AG04449 (cell line): ENCODE data around the gene SAMM50.

ENCODE experiments used
- CTCF ChIA-PET: fragments of 350-600 bp; formaldehyde crosslinking; extraction: SDS; loops from one replicate; lab custom pipeline; 2021; ENCODE audit warnings: antibody characterized with exemption; lab: Yijun Ruan, JAX
- POLR2A ChIA-PET: fragments of 400-600, 350-600 bp; formaldehyde crosslinking; extraction: SDS; loops from one replicate; lab custom pipeline; 2020; ENCODE audit warnings: antibody characterized with exemption, inconsistent platforms; lab: Yijun Ruan, JAX
- DNase-seq: peaks from one replicate; pipeline ENCODE4 v3.0.0-alpha.2; 2010; ENCODE audit warnings: low read depth, low spot score
- H3K4me3 ChIP-seq: 2 replicates; pipeline ENCODE4 v1.5.1; 2011; ENCODE audit warnings: low read depth, mild to moderate bottlenecking, control low read depth, low read length
- CTCF ChIP-seq: IDR thresholded peaks from one replicate; pipeline ENCODE4 v1.5.1; 2011; ENCODE audit warnings: mild to moderate bottlenecking, moderate library complexity, low read length, control low read depth, inconsistent platforms; ENCODE audit not compliant: insufficient read depth; ENCODE audit errors: missing control alignments

SAMM50 gene

GRCh38 chr22:43919106-43919973, 35.9 kb upstream of the SAMM50 start:
- POLR2A ChIA-PET = no interaction called here

GRCh38 chr22:43921370-43921769, 33.9 kb upstream of the SAMM50 start:
- no peak for DNase-seq
- ChIA-PET CTCF (interaction anchor here (0.7 to 1.7 kb wide), 6 partner anchors 10 to 36 kb away, joined by 3 to 6 read pairs (median 3); no protein-coding TSS in a partner anchor), POLR2A (no interaction called here)
- no peak overlapping the region for H3K4me3 ChIP-seq
- no peak for TF ChIP-seq CTCF

More at GRCh38 chr22:43919106-43919973, 35.9 kb upstream of the SAMM50 start:
- no peak for TF ChIP-seq CTCF
- H3K4me3 ChIP-seq = no peak overlapping the region
- CTCF ChIA-PET = interaction anchor here (0.8 kb wide), 1 partner anchor 26 kb away, joined by 3 read pairs; no protein-coding TSS in a partner anchor
- no peak for DNase-seq

- DNase-seq = no peak
- no peak for TF ChIP-seq CTCF
- no peak overlapping the region for H3K4me3 ChIP-seq
- ChIA-PET POLR2A (no interaction called here), CTCF (interaction anchor here (1.4 to 1.7 kb wide), 3 partner anchors 11 to 32 kb away, joined by 3 to 6 read pairs (median 3); no protein-coding TSS in a partner anchor)
These were observed 33.1 kb upstream of the SAMM50 start for GRCh38 chr22:43922123-43922522.

- TF ChIP-seq CTCF = no peak
- CTCF ChIA-PET = interaction anchor here (0.6 to 1.4 kb wide), 7 partner anchors 8 to 70 kb away, joined by 3 to 5 read pairs (median 3); no protein-coding TSS in a partner anchor
- DNase-seq = no peak
- POLR2A ChIA-PET = no interaction called here
- H3K4me3 ChIP-seq = peak overlapping the region; percentile 46
These were observed 32.1 kb upstream of the SAMM50 start for GRCh38 chr22:43923191-43923590.

GRCh38 chr22:43923631-43924464, 31.4 kb upstream of the SAMM50 start, which contains the start of gene PNPLA3:
TSS of gene PNPLA3 (plus strand) at chr22:43923805. CDS start at chr22:43923912, 107 bp downstream.
- TF ChIP-seq CTCF = peak; percentile 35
- POLR2A ChIA-PET = no interaction called here
- CTCF ChIA-PET = interaction anchor here (0.6 to 1.1 kb wide), 6 partner anchors 9 to 70 kb away, joined by 3 to 5 read pairs (median 4); no protein-coding TSS in a partner anchor
- peak within 1 kb of the TSS; percentile 64 for H3K4me3 ChIP-seq
- DNase-seq = peak; percentile 17
